Nephron progenitor cell (in vitro differentiated cells): ENCODE results near the gene IDNK.

Experiments
- DNase-seq: peaks from one replicate; pipeline ENCODE4 v3.0.0; 2021
- H3K27ac Mint-ChIP-seq: 2 replicates; pipeline ENCODE4 v1.8.0; 2021; ENCODE audit warnings: mild to moderate bottlenecking, moderate library complexity, mixed read lengths
- H3K27me3 Mint-ChIP-seq: 2 replicates; pipeline ENCODE4 v1.8.0; 2021; ENCODE audit warnings: mild to moderate bottlenecking, low read depth, mixed read lengths; ENCODE audit not compliant: poor library complexity
- H3K36me3 Mint-ChIP-seq: 2 replicates; pipeline ENCODE4 v1.8.0; 2021; ENCODE audit warnings: low read depth, mixed read lengths
- H3K4me1 Mint-ChIP-seq: 2 replicates; pipeline ENCODE4 v1.8.0; 2021; ENCODE audit warnings: mixed read lengths
- H3K4me3 Mint-ChIP-seq: 2 replicates; pipeline ENCODE4 v1.8.0; 2021; ENCODE audit warnings: mild to moderate bottlenecking, moderate library complexity, mixed read lengths
- H3K9me3 Mint-ChIP-seq: 2 replicates; pipeline ENCODE4 v1.8.0; 2021; ENCODE audit warnings: mild to moderate bottlenecking, moderate library complexity, mixed read lengths
- CTCF ChIP-seq: fragments of 200-600 bp; sonication (generic); IDR thresholded peaks from 2 replicates; pipeline ENCODE4 v1.5.0; 2021; ENCODE audit warnings: antibody characterized with exemption

Gene IDNK

DNA sequence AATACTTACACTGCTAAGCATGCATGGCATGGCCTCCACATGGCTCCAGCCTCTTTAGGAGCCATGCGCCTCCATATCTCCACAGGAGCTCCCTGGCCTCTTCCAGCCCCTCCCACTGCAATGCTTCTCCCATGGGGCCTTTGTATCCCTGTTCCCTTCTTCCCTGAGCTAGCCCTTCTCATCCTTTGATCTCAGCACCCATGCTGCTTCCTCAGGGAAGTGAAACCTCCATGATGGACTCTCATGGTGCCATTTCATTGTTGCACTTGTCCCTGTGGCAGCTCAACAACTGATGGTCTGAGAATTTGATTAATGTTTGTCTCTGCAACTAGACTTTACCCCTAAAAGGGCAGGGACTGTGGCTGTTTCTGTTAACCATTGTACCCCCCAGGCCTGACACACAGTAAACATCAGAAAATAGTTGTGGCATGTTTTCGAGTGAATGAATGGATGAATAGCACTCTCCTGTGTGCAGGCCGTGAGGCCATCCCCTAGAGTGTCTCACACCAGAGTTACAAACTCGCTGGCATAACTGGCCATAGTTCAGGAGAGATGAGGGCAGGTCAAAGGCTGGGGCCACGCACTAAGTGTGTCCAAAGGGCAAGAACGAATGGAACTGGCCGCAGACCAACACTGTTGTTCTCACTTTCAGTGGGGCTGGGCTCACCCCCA is 6.6 kb downstream of the IDNK start:
- no peak for TF ChIP-seq CTCF
- DNase-seq: no peak
- H3K4me1 Mint-ChIP-seq: peaks cover 7% of the 10 kb centered on the region
- H3K9me3 Mint-ChIP-seq: no peaks in the 10 kb centered on the region
- H3K36me3 Mint-ChIP-seq: peaks cover 27% of the 10 kb centered on the region
- peaks cover 4% of the 10 kb centered on the region for H3K27me3 Mint-ChIP-seq
- H3K4me3 Mint-ChIP-seq: no peak overlapping the region
- peak overlapping the region; percentile 22 for H3K27ac Mint-ChIP-seq

- peak; percentile 20 for DNase-seq
- TF ChIP-seq CTCF: no peak
- Mint-ChIP-seq H3K36me3 (peaks cover 27% of the 10 kb centered on the region), H3K9me3 (no peaks in the 10 kb centered on the region), H3K4me3 (no peak overlapping the region), H3K4me1 (peaks cover 7% of the 10 kb centered on the region), H3K27me3 (peaks cover 4% of the 10 kb centered on the region), H3K27ac (peak overlapping the region; percentile 45)
These were observed 8.1 kb downstream of the IDNK start for GRCh38 chr9:83630938-83631457.

- no peak for DNase-seq
- no peak for TF ChIP-seq CTCF
- H3K9me3 Mint-ChIP-seq: no peaks in the 10 kb centered on the region
- no peak overlapping the region for H3K4me3 Mint-ChIP-seq
- peaks cover 18% of the 10 kb centered on the region for H3K36me3 Mint-ChIP-seq
- H3K27me3 Mint-ChIP-seq: peaks cover 3% of the 10 kb centered on the region
- peaks cover 7% of the 10 kb centered on the region for H3K4me1 Mint-ChIP-seq
- H3K27ac Mint-ChIP-seq: no peak overlapping the region
These were observed 10.3 kb downstream of the IDNK start for GRCh38 chr9:83633255-83633654.

GRCh38 chr9:83633676-83634075 is 10.7 kb downstream of the IDNK start:
- Mint-ChIP-seq H3K27ac (no peak overlapping the region), H3K36me3 (peaks cover 18% of the 10 kb centered on the region), H3K9me3 (no peaks in the 10 kb centered on the region), H3K4me1 (peaks cover 7% of the 10 kb centered on the region), H3K4me3 (no peak overlapping the region), H3K27me3 (no peaks in the 10 kb centered on the region)
- TF ChIP-seq CTCF: no peak
- DNase-seq: no peak

- Mint-ChIP-seq H3K27ac (no peak overlapping the region), H3K27me3 (no peaks in the 10 kb centered on the region), H3K36me3 (peaks cover 13% of the 10 kb centered on the region), H3K4me3 (no peak overlapping the region), H3K4me1 (no peaks in the 10 kb centered on the region), H3K9me3 (no peaks in the 10 kb centered on the region)
- no peak for DNase-seq
- TF ChIP-seq CTCF: no peak
These were observed 13.9 kb downstream of the IDNK start for GRCh38 chr9:83636813-83637212.

DNA sequence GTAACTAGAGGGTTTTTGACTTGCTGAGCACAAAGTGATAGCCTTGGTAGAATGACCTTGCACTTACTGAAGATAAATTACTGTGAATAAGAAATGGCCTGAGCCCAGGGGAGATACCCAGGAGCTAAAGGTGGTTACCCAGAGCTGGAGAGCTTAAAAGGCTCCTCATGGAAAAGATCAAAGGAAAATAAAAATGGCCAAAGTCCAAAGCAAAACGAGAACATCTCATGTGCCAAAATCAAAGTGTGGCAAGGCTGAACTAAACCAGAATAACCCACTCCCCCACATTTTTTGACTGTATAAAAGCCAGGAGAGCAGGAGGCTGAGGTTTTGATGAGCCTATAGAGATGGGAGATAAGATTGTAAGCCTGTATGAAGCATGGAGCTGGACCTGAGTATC is 14.4 kb downstream of the IDNK start:
- H3K4me3 Mint-ChIP-seq: no peak overlapping the region
- no peaks in the 10 kb centered on the region for H3K9me3 Mint-ChIP-seq
- no peaks in the 10 kb centered on the region for H3K4me1 Mint-ChIP-seq
- H3K27ac Mint-ChIP-seq: no peak overlapping the region
- H3K27me3 Mint-ChIP-seq: no peaks in the 10 kb centered on the region
- TF ChIP-seq CTCF: no peak
- no peak for DNase-seq
- H3K36me3 Mint-ChIP-seq: peaks cover 9% of the 10 kb centered on the region
